K562 (cell line): ENCODE measurements around the gene MADD. TPM values are rescaled to one million over a fixed set of nuclear protein-coding genes. Genes with fewer than 3 reads are reported as not detected.

ENCODE experiments used
- BDP1 ChIP-seq: IDR thresholded peaks from 3 replicates; pipeline ENCODE4 v1.6.1; 2011; ENCODE audit not compliant: insufficient read length, insufficient read depth
- CCNT2 ChIP-seq: IDR thresholded peaks from 2 replicates; pipeline ENCODE4 v1.6.1; 2011; ENCODE audit warnings: borderline replicate concordance, low read depth, mild to moderate bottlenecking, moderate library complexity, mixed read lengths, low read length; ENCODE audit not compliant: insufficient read length; ENCODE audit errors: extremely low read depth
- CEBPB ChIP-seq: fragments of 450-650 bp; IDR thresholded peaks from 2 replicates; pipeline ENCODE4 v1.6.1; 2016; ENCODE audit warnings: missing genetic modification characterization, missing compliant biosample characterization
- CREB1 ChIP-seq, 2 experiments: sonication (generic) in 1 of 2; formaldehyde crosslinking in 1 of 2; IDR thresholded peaks; 2 replicates each; pipeline versions ENCODE4 v1.6.1 to v1.8.0; 2012 to 2022; ENCODE audit warnings: inconsistent platforms in 1 of 2, mild to moderate bottlenecking in 1 of 2, missing genetic modification reagents in 1 of 2, moderate library complexity in 1 of 2
- CTCFL ChIP-seq: IDR thresholded peaks from 2 replicates; pipeline ENCODE4 v1.6.1; 2011; ENCODE audit warnings: borderline replicate concordance, low read depth, mild to moderate bottlenecking, moderate library complexity, low read length; ENCODE audit not compliant: insufficient read depth, poor library complexity, severe bottlenecking
- DLX4 ChIP-seq: fragments of 250-450 bp; sonication (Bioruptor Pico); IDR thresholded peaks from 2 replicates; pipeline ENCODE4 v1.6.1; 2021; ENCODE audit warnings: mild to moderate bottlenecking
- E2F4 ChIP-seq: sonication (generic); formaldehyde crosslinking; IDR thresholded peaks from 2 replicates; pipeline ENCODE4 v1.8.0; 2022; ENCODE audit warnings: mild to moderate bottlenecking, low read depth, missing genetic modification reagents
- ERF ChIP-seq: fragments of 450-650 bp; formaldehyde crosslinking; IDR thresholded peaks from 2 replicates; pipeline ENCODE4 v1.4.0; 2020; ENCODE audit warnings: mild to moderate bottlenecking, mixed read lengths
- FIP1L1 ChIP-seq: fragments of 200-400 bp; formaldehyde crosslinking; IDR thresholded peaks from 2 replicates; pipeline ENCODE4 v1.6.1; 2018; ENCODE audit warnings: mild to moderate bottlenecking, low read depth, low read length; ENCODE audit not compliant: poor library complexity, severe bottlenecking
- HDAC3 ChIP-seq: fragments of 450-650 bp; IDR thresholded peaks from 2 replicates; pipeline ENCODE4 v1.6.1; 2018; ENCODE audit warnings: borderline replicate concordance, mild to moderate bottlenecking, moderate library complexity; ENCODE audit not compliant: partially characterized antibody
- HNRNPH1 ChIP-seq: fragments of 200-400 bp; formaldehyde crosslinking; optimal IDR thresholded peaks from 2 replicates; pipeline ENCODE3; 2017; ENCODE audit warnings: low read depth, mild to moderate bottlenecking, low read length, moderate library complexity
- KDM1A ChIP-seq, 2 experiments: fragments of 450-650 bp; IDR thresholded peaks; 2 replicates each; pipeline ENCODE4 v1.6.1; 2016; ENCODE audit warnings: mild to moderate bottlenecking in 2 of 2
- MCM3 ChIP-seq: fragments of 450-650 bp; IDR thresholded peaks from 2 replicates; pipeline ENCODE4 v1.6.1; 2016
- NELFE ChIP-seq: IDR thresholded peaks from 2 replicates; pipeline ENCODE4 v1.6.1; 2011; ENCODE audit warnings: mild to moderate bottlenecking; ENCODE audit not compliant: insufficient read depth, insufficient read length
- PHF20 ChIP-seq: fragments of 450-650 bp; IDR thresholded peaks from 2 replicates; pipeline ENCODE4 v1.6.1; 2018; ENCODE audit not compliant: partially characterized antibody
- SNRNP70 ChIP-seq: fragments of 200-400 bp; formaldehyde crosslinking; optimal IDR thresholded peaks from 2 replicates; pipeline ENCODE3; 2017; ENCODE audit warnings: low read depth, low read length
- STAT5B ChIP-seq: fragments of 250-450 bp; sonication (Bioruptor Pico); IDR thresholded peaks from 2 replicates; pipeline ENCODE4 v1.8.0; 2021; ENCODE audit warnings: mild to moderate bottlenecking, inconsistent platforms
- TAL1 ChIP-seq: fragments of 450-650 bp; IDR thresholded peaks from 2 replicates; pipeline ENCODE4 v1.6.1; 2016; ENCODE audit warnings: mild to moderate bottlenecking
- ZNF57 ChIP-seq: fragments of 450-650 bp; formaldehyde crosslinking; IDR thresholded peaks from 2 replicates; pipeline ENCODE4 v1.4.0; 2020; ENCODE audit warnings: mild to moderate bottlenecking, moderate library complexity
- ZNF644 ChIP-seq: fragments of 200-800 bp; sonication (Bioruptor generic); IDR thresholded peaks from 2 replicates; pipeline ENCODE4 v1.6.1; 2016; ENCODE audit warnings: low read depth, missing genetic modification characterization, missing compliant biosample characterization
- ZNF695 ChIP-seq: fragments of 450-650 bp; formaldehyde crosslinking; IDR thresholded peaks from 2 replicates; pipeline ENCODE4 v1.4.0; 2020; ENCODE audit warnings: mild to moderate bottlenecking, moderate library complexity
- polyA plus RNA-seq, 8 experiments: library from polyadenylated mRNA; depleted of rRNA in 4 of 8; stranded (reverse) in 5 of 8; unstranded in 3 of 8; fragments of >200 nt; fragmentation: Nextera tagmentation in 2 of 8; fragmentation: Illumina TruSeq in 1 of 8; extraction: Ambion mirVana in 2 of 8; extraction: Trizol in 1 of 8; gene quantifications; 2 replicates each; pipeline versions ENCODE4 v1.2.1 to v1.2.3, GENCODE V29; 2011 to 2014; ENCODE audit warnings: inconsistent platforms in 1 of 8, missing spikeins in 1 of 8
- total RNA-seq, 7 experiments: library from RNA; depleted of rRNA in 6 of 7; stranded (reverse); fragments of >200 nt in 6 of 7; fragmentation: Illumina TruSeq in 2 of 7; extraction: Trizol in 2 of 7; gene quantifications; 2 replicates each; pipeline versions ENCODE4 v1.2.1 to v1.2.3, GENCODE V29; 2011 to 2021; ENCODE audit warnings: low replicate concordance in 1 of 7
- TF ChIP-seq, protein P1 (sequence below): fragments of 250-450 bp; sonication (Bioruptor Pico); IDR thresholded peaks from 2 replicates; pipeline ENCODE4 v1.8.0; 2021; ENCODE audit warnings: moderate library complexity, mild to moderate bottlenecking, inconsistent platforms
- TF ChIP-seq, protein P2 (sequence below): IDR thresholded peaks from 2 replicates; pipeline ENCODE4 v1.6.1; 2014; ENCODE audit warnings: antibody characterized with exemption

MADD gene
- total and polyA plus RNA-seq, 9 of the 15 experiments (the other 6 are each of a cell fraction or from before 2014, with no cell fraction given) = 0.68 to 57.6 (median 33.6) TPM

- TF ChIP-seq DLX4 (CRISPR knock-in tag) (no peak), ERF (no peak), CTCFL (peak; percentile 78), CEBPB (tag) (no peak), STAT5B (CRISPR knock-in tag) (no peak), ZNF644 (tag) (peak; percentile 91), PHF20 (peak; percentile 95), FIP1L1 (peak; percentile 92), HNRNPH1 (no peak), CREB1 (IDR thresholded peaks at IDR 0.05) (peak; percentile 72; the same call in 1 of the 2 replicates), CREB1 (CRISPR knock-in tag; IDR thresholded peaks at IDR 0.05) (peak; percentile 79), E2F4 (CRISPR knock-in tag) (0 out of 2 replicates have a peak, but pooled peaks have one; percentile 37), TAL1 (no peak; the same call in 1 of the 2 replicates), CCNT2 (peak; percentile 51), NELFE (no peak), ZNF695 (CRISPR knock-in tag) (no peak), ZNF57 (CRISPR knock-in tag) (no peak), SNRNP70 (no peak), HDAC3 (no peak), KDM1A (IDR thresholded peaks at IDR 0.05) (0 out of 4 replicates have a peak, but pooled peaks of 1 of the 2 experiments have one; percentile 37), MCM3 (no peak), BDP1 (no peak)
- TF ChIP-seq, protein P1, sequence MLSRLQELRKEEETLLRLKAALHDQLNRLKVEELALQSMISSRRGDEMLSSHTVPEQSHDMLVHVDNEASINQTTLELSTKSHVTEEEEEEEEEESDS (CRISPR knock-in tag) = no peak
- TF ChIP-seq, protein P2, sequence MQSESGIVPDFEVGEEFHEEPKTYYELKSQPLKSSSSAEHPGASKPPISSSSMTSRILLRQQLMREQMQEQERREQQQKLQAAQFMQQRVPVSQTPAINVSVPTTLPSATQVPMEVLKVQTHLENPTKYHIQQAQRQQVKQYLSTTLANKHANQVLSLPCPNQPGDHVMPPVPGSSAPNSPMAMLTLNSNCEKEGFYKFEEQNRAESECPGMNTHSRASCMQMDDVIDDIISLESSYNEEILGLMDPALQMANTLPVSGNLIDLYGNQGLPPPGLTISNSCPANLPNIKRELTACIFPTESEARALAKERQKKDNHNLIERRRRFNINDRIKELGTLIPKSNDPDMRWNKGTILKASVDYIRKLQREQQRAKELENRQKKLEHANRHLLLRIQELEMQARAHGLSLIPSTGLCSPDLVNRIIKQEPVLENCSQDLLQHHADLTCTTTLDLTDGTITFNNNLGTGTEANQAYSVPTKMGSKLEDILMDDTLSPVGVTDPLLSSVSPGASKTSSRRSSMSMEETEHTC = no peak
Observed at GRCh38 chr11:47248664-47249377, 21.1 kb upstream of the MADD start, which contains the start of gene ACP2 (continued).
